A549 treated with Hydrocortisone at 1 μM for 4 hours (cell line): ENCODE data around the gene SCAND1. TPM values are rescaled to one million over a fixed set of nuclear protein-coding genes. Genes with fewer than 3 reads are reported as not detected.

Source experiments
- total RNA-seq: library from RNA; stranded (reverse); fragments of 200-300 nt; extraction: Qiagen RNA extraction; gene quantifications from 5 replicates; pipeline ENCODE4 v1.2.3, GENCODE V29; 2022

The SCAND1 gene
- total RNA-seq, result 64.4 to 107 TPM (median 97.1 TPM) in 5 replicates

DNA sequence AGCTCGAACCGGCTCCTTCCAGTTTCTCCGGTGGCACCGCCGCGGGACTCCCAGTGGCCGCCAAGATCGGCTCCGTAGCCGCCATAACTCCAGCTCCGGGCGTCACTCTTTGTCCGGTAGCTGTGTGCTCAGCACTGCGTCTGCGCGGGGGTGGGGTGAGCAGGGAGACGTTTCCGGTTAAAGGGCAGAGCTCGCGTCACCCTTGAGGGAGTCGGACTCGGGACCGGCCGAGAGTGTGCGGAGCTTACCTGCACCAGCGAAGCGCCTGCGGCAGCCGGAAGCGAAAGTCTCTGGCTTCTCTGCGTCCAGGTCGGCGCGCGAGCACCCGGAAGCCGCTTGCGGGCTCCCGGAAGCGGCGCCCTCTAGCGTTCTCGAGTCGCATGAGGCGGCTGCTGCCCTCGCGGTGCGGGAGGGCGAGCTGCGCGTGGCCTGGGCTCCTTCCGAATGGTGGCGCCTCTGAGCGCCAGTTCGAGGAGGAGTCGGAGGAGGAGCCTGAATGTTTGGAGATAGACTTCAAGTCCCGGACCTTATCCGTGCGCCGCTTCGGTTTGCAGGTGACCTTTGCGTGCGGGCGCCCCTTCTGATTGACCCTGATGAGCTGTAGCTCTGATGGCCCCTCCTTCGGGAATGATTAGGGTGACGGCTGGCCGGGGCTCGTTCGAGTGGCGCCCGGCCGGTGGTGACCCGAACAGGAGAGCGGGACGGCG is at the start of gene SCAND1:
Gene SCAND1 (minus strand): TSS at position 303 of the 707 bp plus-strand sequence. CDS start 218 bp downstream, at position 85.

DNA sequence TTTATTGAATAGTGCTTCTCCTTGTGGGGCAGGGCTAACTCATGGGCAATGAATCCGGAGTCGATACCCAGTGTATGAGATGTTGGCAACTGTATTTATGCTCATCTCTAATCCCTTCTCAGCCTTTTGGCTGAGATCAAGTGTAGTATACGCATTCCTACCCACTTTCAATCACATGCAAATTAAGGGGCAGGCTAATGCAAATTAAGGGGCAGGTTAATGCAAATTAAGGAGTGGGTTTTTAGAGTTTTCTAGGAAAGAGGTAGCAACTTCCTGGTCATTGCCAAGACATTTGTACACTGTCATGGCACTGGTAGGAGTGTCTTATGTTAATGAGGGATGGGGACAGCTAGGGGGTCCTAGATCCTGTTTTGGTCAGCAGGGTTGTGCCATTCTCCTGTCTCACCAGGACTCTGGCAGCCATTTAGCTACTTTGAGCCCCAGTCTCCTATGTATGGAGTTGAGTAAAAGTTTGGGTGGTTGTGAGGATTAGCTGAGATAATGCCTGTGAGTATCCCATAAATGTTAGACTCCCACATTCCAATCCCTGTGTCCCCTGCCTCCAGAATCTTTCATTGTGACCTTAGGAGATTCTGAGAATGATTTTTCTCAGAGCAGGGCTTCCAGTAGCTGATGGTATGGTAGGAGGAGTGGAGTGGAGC is 13.8 kb upstream of the SCAND1 start, which contains the start of gene CNBD2:
Gene CNBD2 (plus strand): TSS at position 612 of the 662 bp plus-strand sequence. CDS start 173 bp downstream, outside the sequence.

Other genes starting within 250 kb of the SCAND1 start
- 179 to 231 TPM (median 200 TPM) in 5 replicates for gene RBM39, start 212.2 kb downstream of the SCAND1 start, total RNA-seq
- gene PHF20, start 182.5 kb downstream of the SCAND1 start, total RNA-seq, result 30.5 to 42.4 TPM (median 36.1 TPM) in 5 replicates
- 6.1 to 7.0 TPM (median 6.3 TPM) in 5 replicates for gene CNBD2, start 14.1 kb upstream of the SCAND1 start, total RNA-seq
- gene EPB41L1, start 200.2 kb upstream of the SCAND1 start, total RNA-seq, result 55.5 to 81.3 TPM (median 77.5 TPM) in 5 replicates